GM19438 (cell line): ENCODE results near the gene HMCN2.
"Not testable (repeated sequence)": the region's sequence is repeated elsewhere in the genome, so short reads cannot be mapped to it uniquely, and the experiment has no call there.

Experiments
- ATAC-seq: cut with Tn5 transposase; IDR thresholded peaks from one replicate; pipeline ENCODE4 v1.9.1; 2021; ENCODE audit warnings: low read depth; ENCODE audit not compliant: unreplicated experiment

Gene HMCN2

DNA sequence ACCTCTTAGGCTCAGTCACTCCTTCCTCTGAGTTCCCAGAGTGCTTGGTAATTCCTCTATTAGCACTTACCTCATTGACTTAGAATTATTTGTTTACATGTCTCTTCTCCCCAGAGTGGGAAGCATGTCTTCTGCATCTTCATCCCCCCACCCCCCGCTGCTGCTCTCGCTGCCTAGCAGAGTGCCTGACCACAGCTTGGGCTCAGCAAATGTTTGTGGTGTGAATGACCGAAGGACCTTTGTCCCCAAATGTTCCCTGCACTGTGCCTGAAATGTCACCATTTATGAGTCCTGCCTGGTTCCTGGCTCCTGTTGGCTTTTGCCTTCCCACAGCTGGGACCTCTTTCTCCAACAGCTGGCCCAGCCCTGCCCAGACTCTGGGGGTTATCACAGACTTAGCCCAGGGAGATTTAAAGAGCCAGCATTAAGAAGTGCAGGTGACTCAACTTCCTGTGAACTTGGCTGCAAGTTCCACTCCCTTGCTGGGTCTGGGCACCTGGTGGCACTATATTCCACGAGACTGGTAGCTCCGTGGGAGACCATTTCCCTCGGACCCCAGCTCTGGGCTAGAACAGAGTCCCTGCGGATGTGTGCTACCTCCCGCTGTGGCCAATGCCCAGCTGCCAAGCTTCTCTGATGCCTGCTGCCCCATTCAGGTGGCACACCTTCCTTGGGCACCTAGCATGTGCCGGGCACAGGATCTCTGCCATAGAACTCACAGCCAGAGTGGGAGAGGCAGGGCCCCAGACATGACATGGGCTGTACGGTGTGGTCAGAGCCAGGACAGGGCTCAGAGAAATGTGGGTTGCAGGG is 1.8 kb upstream of the HMCN2 start:
- ATAC-seq: no peak

DNA sequence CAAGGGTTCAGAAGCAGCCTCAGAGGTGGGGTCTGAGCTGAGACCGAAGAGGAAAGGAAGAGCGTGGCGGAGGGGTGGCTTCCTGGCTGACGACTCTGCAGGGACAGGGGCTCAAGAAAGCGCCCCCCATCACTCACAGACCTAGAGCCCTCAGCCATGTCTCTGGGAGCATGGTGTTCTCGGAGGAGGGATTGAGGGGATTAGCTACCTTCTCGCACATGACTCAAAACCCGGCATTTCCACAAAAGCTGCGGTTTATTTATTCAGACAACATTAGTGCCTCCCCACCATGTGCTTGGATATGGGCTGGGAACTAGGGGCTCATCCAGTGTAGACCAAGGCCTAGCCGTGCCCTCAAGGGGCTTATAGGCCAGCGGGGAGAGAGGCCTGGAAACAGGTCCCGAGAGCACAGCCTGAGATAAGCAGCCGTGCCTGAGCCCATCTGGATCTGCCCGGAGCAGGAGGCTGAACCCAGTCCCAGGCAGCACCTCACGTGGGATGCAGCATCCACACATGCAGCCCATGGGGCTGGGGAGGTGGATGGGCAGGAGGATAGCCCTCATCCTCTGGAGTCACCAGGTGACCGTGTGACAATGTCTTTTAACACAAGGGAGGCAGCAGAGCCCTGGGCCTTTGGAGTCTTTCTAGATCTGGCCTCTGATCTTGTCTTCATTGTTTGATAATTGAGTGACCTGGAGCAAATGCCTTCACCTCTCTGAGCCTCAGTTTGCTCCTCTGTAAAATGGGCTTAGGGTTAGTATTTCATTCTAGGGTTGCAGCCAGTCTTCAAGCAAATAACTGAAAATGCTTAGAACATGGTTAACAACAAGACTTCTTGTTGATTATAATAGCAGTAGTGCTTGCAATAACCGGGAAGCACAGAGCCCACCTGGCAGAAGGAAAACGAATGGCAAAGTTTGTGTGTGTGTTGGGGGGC is 878 bp upstream of the HMCN2 start:
- no peak for ATAC-seq

DNA sequence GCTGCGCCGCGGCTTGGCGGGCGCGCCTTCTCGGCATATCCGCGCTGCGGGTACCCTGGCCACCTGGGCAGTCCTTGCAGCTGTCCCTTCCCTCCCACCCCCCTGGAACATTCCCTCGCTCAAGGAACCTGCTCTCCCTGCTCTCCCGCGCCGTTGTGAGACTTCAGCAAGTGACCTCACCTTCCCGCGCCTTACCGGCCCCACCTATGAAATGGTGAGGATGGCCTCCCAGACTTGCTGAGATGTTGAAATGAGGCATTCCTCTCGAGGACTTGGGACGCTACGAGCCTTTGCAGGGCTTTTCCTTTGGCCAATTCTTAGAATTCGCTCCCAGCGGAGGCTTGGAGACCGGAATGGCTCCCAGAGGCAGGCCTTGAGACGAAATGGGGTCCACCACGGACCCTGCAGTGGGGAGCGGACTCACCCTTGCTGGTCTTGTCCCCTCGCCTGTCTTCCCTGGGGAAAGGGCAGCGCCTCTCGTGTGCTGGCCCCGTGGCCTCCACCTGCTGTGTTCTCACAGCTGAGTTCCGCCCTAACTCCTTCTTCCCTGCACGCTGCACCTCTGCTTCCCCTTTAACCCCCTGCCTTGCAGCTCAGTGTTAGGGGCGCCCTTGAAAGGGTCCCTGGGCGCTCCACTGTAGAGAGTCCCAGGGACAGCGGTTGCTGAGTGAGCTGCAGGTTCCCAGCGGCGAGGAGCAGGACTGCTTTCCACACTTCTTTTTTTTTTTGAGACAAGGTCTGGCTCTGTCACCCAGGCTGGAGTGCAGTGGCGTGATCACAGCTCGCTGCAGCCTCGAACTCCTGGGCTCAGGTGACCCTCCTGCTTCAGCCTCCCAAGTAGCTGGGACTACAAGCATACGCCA is 907 bp downstream of the HMCN2 start:
- no peak for ATAC-seq

DNA sequence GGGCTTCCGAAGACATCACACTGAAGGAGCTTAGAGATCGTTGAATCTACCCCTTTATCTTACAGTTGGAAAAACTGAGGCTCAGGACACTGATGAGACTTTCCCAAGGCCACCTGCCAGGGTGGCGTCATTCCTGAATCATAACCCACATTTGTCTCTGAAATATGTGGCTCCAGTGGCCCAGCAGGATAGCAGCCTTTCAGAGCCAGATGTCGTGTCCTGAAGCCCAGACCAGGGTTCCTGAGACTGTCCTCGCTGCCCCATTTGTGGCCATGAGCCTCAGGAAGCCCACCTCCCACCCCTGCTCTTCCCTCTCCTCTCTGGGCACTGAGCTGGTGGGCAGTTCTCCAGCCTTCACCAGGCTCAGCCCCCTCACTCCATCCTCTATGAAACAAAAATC is 2.4 kb downstream of the HMCN2 start:
- no peak for ATAC-seq

DNA sequence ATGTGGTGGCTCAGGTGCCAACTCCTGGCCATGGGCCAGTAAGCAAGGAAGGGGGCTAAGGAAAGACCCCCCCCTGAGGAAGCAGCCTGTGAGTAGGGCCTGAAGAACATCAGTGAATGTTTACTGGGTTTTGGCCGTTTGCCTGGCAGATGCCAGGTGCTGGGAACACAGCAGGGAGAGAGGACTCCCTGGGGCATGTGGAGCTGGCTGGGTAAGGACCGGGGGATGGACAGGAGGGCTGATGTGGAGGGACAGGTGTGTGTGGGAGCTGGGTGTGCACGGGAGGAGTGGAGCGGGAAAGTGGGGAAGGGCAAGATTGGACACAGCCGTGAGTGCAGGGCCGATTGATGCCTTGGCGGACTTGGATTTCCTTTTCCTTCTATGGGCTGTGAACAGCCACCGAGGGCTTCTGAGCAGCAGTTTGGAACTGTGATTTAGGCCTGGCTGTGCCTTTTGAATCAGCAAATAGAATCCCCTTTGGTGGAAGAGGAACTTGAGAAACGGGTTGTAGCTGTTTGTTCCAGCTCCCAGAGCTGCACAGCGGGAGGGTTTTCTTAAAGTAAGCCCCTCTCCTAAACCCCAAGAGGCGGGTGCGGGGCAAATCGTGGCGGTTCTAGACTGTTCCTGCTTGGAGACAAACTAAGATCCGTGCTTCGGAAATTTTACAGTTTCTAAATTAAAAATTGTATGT is 3.1 kb downstream of the HMCN2 start:
- no peak for ATAC-seq

DNA sequence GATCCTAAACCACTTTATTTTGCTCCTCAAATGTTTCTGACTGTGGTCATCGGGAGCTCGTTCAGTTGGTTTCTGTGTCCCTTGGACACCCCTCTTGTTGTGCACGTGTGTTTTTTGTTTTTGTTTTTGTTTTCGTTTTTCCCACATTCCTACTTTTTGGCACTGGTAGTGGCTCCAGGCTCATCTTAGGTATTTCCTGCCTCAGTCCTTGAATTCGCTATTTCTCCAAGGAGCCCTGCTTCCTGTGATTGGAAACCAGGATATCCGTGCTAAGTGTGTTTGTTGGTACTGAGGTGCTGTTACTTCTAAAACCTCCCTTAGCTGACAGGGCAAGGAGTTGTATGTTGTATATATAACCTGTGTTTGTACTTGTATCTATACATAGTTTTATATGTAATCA is 5.9 kb downstream of the HMCN2 start:
- ATAC-seq: no peak

DNA sequence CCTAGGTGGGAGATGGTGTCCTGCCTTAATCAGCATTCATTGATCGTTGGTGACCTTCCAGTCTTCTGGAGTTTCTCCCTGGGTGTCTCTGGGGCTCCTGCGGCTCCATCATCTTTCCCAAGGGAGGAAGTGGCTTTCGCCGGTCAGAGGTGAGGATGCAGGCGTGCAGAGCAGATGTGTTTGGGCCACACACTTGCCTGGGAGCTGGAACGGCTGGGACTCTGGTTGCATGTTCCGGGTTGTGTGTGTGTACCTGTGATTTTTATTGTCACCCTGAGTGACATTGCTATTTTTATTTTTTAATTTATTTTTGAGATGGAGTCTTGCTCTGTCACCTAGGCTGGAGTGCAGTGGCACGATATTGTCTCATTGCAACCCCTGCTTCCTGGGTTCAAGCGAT is 9.6 kb downstream of the HMCN2 start:
- ATAC-seq: no peak

DNA sequence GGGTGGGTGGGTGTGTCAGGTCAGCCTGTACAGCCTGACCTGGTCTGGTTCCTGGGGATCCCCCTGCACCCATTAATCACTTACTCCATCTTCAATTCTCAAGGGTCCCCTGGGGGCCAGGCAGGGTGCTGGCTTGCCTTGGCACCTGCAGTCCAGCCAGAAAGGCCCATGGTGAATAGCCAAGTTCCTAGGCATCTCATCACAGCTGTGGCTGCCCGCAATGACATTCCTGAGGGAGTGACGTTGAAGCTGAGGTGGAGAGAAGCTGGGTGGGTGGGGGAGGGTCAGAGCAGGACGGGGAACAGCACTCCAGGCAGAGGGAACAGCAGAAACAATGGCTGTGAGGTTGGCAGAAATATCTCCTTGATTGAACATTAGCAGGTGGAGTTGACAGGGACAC is 10.6 kb downstream of the HMCN2 start:
- no peak for ATAC-seq

DNA sequence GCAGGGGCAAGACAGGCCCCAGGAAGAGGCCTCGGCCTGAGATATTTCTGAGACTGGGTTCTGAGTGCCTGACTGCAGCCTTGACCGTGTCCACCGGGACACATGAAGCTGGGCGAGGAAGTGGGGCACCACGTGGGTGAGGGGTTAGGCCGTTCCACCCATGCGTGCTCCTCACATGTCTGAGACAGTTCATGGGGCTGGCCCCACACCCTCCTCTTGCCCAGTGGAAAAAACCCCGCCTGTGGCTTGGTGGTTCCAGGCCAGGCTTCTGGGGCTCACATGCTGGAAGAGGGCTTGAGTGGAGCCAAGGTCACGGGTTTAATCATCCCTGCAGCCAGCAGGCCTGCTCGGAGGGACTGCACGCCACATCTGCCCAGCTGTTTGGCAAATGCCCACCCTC is 11.4 kb downstream of the HMCN2 start:
- no peak for ATAC-seq

DNA sequence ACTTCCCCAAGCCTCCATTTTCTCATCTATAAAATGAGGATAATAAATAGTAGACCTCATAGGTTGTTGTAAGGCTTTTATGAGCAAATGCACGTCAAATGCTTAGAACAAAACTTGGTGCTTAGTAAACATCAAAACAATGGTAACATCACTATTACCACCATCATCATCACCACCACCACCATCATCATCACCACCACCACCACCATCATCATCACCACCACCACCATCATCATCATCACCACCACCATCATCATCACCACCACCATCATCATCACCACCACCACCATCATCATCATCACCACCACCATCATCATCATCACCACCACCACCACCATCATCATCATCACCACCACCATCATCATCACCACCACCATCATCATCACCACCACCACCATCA is 12.0 kb downstream of the HMCN2 start:
- not testable (repeated sequence) for ATAC-seq

DNA sequence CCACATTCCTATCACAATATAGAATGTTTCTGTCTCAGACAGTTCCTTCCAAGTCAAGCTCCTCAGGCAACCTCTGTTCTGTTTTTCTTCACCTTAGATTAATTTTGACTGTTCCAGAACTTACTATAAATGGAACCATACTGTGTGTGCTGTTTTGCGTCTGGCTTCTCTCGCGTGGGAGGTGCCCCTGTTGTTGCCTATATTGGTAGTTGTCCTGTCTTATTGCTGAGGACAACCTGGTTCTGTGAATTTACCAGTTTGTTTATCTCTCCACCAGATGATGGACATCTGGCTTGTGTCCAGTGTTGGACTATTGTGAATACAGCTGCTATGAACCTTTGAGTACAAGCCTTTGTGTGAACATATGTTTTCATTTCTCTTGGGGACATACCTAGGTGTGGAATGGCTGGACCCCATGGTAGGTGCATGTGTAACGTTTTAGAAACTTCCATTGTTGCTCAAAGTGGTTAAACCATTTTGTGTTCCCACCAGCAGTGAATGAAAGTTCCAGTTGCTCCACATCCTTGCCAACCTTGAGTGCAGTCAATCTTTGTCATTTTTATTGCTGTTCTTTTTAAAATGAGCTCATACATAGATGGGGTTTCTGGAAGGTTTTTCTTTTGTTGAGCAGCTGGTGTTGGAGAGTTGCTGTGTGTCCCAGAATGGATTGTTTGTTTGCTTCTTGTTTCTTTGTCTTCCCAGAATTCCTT is 18.1 kb downstream of the HMCN2 start:
- no peak for ATAC-seq

DNA sequence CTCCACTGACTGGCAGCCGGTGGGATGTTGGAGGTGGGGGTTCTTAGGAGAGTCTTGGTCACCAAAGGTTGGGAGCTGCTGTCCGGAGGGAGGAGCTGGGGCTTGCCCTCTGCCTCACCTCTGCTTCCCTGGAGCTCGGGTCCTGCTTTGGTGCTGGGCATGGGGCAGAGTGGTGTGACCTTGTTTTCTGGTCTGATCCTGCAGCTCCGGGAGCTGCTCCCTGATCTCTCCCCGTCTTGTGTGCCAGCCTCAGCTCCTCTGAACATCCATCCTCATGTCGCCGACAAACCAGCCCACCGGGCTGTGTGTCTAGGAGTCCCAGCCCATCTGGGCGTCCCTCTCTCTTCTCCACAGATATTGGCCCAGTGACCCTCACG is 18.7 kb downstream of the HMCN2 start:
- ATAC-seq: no peak

DNA sequence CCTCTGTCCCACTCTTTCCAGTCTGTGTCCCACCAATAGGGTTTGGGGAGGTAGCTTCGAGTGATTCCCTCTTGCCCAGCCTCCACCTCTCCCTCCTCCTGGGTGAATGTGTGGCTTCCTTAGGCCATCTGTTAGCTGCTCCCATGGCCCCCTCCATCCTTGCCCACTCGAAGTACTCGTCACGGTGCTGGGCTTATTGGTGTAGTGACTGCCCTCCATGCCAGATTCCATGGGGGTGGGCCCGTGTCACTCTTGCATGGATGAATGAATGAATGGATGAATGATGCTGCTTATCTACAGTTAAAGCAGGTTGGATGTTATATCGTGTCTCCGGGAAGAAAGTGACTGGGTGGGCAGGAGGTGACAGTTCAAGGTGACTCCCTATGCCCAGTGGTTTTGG is 19.1 kb downstream of the HMCN2 start:
- ATAC-seq: no peak

DNA sequence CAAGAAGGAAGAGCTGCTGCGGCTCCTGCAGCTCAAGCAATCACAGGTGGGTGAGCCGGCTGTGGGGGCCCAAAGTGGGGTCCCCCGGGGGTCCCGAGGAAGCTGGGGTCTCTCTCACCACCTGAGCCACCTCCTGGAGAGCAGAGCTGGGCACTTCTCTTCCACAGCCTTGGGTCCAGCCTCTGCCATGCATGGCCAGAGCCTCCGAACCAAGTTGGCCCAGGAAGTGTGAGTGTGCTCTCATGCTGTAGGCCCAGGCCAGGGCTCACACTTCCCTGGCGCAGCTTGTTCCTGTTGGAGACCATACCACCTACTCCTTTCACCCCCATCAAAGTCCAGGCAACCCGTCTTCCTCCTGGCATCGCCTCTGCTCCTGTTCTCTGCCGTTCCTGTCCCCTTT is 19.7 kb downstream of the HMCN2 start:
- no peak for ATAC-seq

DNA sequence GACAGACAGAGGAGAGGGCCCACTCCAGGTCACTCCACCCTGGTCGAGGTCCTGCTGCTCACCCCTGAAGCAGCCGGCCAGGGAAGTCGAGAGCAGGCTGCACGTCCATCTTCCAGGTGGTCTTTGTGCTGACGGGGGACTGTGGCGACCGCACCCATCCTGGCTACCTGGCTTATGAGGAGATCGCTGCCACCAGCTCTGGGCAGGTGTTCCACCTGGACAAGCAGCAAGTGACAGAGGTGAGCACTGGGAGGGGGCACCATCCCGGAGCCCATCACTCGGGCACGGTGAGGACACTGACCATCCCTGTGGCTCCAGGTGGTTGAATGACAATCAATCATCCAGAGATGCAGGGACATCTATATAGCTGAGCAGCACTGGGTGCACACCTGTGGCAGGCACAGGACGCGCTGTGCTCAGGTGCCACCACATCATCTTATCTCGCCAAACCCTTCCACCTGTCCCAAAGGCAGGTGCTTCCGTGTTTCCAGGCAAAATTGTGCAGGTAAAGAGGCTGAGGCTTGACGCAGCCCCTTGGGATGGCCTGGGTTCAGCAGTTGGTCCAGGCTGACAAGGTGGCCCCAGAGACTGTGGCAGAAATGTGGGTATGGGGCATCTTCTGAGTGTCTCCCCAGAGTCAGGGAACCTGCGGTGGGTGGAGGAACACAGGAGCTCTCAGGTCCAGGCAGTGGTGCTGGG is 20.7 kb downstream of the HMCN2 start:
- no peak for ATAC-seq

DNA sequence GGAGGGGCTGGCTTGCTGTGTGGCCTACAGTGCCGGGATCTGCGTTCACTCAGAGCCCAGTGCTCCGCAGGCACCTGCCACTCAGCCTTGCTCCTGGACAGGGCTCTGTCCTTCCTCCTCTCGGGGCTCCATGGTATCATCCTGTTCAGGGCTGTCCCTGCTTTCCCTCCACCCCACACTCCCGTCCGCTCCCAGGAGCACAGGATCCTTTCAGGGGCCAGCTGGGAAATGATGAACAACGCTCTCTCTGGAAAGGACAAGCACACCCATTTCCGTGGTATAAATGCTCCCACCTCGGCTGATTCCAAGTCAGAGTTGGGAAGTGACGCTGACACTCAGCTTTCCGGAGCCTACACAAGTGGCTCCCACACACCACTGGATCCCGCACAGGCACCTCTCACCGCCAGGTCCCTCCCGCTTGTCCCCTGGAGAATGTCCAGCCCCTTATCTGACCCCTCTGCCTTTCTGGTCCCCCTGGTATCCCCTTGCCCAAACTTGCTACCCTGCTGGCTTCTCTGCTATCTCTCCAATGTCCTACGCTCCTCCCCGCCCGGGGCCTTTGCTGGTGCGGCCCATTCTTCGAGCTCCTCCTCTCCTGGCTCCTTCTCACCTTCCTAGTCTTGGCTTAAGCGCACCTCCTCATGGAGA is 21.3 kb downstream of the HMCN2 start:
- ATAC-seq: no peak

DNA sequence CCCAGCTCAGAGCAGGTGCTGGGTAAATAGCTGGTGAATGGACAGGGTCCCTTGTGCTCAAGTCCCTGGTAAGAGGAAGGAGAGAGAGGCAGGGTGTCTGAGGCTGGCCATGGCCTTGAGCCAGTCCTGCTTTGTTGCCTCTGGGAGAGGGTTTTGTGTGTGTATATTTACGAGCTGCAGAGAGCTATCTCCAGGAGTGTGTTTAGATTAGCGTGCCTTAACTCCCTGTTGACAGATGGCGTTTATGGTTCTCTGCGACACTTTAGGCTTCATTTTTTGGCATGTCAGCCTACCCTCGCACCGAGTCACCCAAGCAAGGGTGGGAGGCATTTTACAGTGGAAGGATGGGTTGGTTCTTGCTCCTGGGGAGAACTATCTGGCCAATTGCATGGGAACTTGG is 22.2 kb downstream of the HMCN2 start:
- ATAC-seq: no peak

DNA sequence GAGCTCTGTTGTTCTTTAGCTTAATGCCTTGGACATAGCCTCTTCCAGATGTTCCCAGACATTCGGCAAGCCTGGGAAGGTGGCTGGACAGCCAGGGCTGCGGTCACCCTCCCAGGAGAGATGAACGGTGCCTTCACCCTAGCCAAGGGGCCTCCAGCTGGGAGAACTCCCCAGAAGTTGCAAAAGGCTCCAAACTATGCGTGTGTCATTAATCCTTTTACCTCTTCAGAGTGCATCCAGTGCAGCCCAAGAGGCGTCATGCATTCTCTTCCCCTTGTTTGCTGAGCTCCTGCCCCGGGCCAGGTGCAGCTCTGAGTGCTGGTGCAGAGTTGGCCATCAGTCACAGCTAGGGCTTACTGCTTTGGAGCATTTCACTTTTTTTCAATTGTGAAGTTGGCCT is 22.8 kb downstream of the HMCN2 start:
- ATAC-seq: no peak
